ENCODE results near the gene RPS8.
A peak's percentile ranks its signal among the peaks of the same experiment; 100 is the strongest.
"Not testable (repeated sequence)": the region's sequence is repeated elsewhere in the genome, so short reads cannot be mapped to it uniquely, and the experiment has no call there.

RPS8 gene

DNA sequence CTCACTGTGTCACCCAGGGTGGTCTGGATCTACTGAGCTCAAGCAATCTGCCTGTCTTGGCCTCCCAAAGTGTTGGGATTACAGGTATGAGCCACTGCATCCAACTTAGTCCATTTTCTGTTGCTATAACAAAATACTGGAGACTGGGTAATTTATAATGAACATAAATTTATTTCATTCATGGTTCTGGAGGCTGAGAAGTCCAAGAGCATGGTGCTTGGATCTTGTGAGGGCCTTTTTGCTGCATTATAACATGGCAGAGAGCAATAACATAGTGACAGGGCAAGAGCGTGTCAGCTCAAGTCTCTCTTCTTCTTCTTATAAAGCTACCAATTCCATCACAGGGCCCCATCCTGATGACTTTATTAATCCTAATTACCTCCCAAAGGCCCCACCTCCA is 39.3 kb upstream of the RPS8 start:
- H2AK5ac ChIP-seq (ENCODE audit: low read length) = no peak overlapping the region
- H2AFZ ChIP-seq (ENCODE audit: insufficient read depth, low read length, poor library complexity) = no peak overlapping the region
- peaks cover 6% of the 10 kb centered on the region for H3K79me2 ChIP-seq (ENCODE audit: control insufficient read depth, insufficient read depth, low read length, poor library complexity)
- no peak overlapping the region for H3K14ac ChIP-seq (ENCODE audit: low read length)
- H4K91ac ChIP-seq (ENCODE audit: low read depth, low read length) = no peak overlapping the region
- no peak overlapping the region for H2BK5ac ChIP-seq (ENCODE audit: low read depth, low read length, poor library complexity)
- H3K79me1 ChIP-seq (ENCODE audit: low read length) = peaks cover 10% of the 10 kb centered on the region
- H3K27ac ChIP-seq (ENCODE audit: low read depth, low read length) = no peak overlapping the region
- H3K27me3 ChIP-seq (ENCODE audit: insufficient read depth, low read length) = no peaks in the 10 kb centered on the region
- no peak overlapping the region for H3K4me3 ChIP-seq (ENCODE audit: low read depth, low read length)
- H3K23ac ChIP-seq (ENCODE audit: low read length) = no peak overlapping the region
- H3K9me3 ChIP-seq (ENCODE audit: insufficient read depth, low read depth, low read length) = peaks cover 5% of the 10 kb centered on the region
- no peak overlapping the region for H3K9ac ChIP-seq (ENCODE audit: low read length)
- H2BK120ac ChIP-seq (ENCODE audit: insufficient read depth, low read length, poor library complexity) = no peak overlapping the region
- WGBS (ENCODE audit: extremely low coverage, insufficient coverage, insufficient read length) = no CpG with 5 or more reads among the region's 1 CpG
- no peak overlapping the region for H3K4ac ChIP-seq (ENCODE audit: low read depth, low read length)
- no peak for DNase-seq
- no peak overlapping the region for H2BK12ac ChIP-seq (ENCODE audit: low read length)
- no peak overlapping the region for H4K12ac ChIP-seq (ENCODE audit: low read depth, low read length)
- no peaks in the 10 kb centered on the region for H3K36me3 ChIP-seq (ENCODE audit: control insufficient read depth in 1 of 2, insufficient read depth in 2 of 2, low read length in 2 of 2)
- no peak overlapping the region for H3K18ac ChIP-seq (ENCODE audit: low read length)
- H4K8ac ChIP-seq (ENCODE audit: low read depth, low read length) = no peak overlapping the region
- H3K4me1 ChIP-seq (ENCODE audit: control insufficient read depth in 1 of 2, insufficient read depth in 2 of 2, low read length in 2 of 2) = peaks cover 3 to 4% of the 10 kb centered on the region in 2 experiments
- no peak overlapping the region for H3K4me2 ChIP-seq (ENCODE audit: low read length)

DNA sequence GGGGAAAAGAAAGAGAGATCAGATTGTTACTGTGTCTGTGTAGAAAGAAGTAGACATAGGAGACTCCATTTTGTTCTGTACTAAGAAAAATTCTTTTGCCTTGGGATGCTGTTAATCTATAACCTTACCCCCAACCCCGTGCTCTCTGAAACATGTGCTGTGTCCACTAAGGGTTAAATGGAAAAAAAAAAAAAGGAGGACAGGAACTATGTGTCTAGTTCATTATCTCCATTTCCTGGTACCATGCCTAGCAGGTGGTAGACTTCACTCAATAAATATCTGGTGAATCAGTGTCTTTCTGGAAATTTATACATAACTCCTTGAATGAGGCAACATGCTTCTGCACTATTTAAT is 36.4 kb upstream of the RPS8 start:
- H3K9ac ChIP-seq (ENCODE audit: low read length); H3K79me1 ChIP-seq (ENCODE audit: low read length); H3K36me3 ChIP-seq (ENCODE audit: control insufficient read depth in 1 of 2, insufficient read depth in 2 of 2, low read length in 2 of 2); H2AK5ac ChIP-seq (ENCODE audit: low read length); H2AFZ ChIP-seq (ENCODE audit: insufficient read depth, low read length, poor library complexity); H3K27me3 ChIP-seq (ENCODE audit: insufficient read depth, low read length); H2BK12ac ChIP-seq (ENCODE audit: low read length); H2BK120ac ChIP-seq (ENCODE audit: insufficient read depth, low read length, poor library complexity); H4K12ac ChIP-seq (ENCODE audit: low read depth, low read length); H3K4ac ChIP-seq (ENCODE audit: low read depth, low read length); H3K4me3 ChIP-seq (ENCODE audit: low read depth, low read length); H3K4me1 ChIP-seq (ENCODE audit: control insufficient read depth in 1 of 2, insufficient read depth in 2 of 2, low read length in 2 of 2); H3K79me2 ChIP-seq (ENCODE audit: control insufficient read depth, insufficient read depth, low read length, poor library complexity); H3K27ac ChIP-seq (ENCODE audit: low read depth, low read length); H3K18ac ChIP-seq (ENCODE audit: low read length); H2BK5ac ChIP-seq (ENCODE audit: low read depth, low read length, poor library complexity); H3K14ac ChIP-seq (ENCODE audit: low read length); H3K9me3 ChIP-seq (ENCODE audit: insufficient read depth, low read depth, low read length); DNase-seq; H3K23ac ChIP-seq (ENCODE audit: low read length): not testable (repeated sequence)
- H4K8ac ChIP-seq (ENCODE audit: low read depth, low read length) = peak overlapping the region; percentile 99
- no CpG with 5 or more reads among the region's 1 CpG for WGBS (ENCODE audit: extremely low coverage, insufficient coverage, insufficient read length)
- peak overlapping the region; percentile 87 for H4K91ac ChIP-seq (ENCODE audit: low read depth, low read length)
- peak overlapping the region; percentile 72 for H3K4me2 ChIP-seq (ENCODE audit: low read length)

DNA sequence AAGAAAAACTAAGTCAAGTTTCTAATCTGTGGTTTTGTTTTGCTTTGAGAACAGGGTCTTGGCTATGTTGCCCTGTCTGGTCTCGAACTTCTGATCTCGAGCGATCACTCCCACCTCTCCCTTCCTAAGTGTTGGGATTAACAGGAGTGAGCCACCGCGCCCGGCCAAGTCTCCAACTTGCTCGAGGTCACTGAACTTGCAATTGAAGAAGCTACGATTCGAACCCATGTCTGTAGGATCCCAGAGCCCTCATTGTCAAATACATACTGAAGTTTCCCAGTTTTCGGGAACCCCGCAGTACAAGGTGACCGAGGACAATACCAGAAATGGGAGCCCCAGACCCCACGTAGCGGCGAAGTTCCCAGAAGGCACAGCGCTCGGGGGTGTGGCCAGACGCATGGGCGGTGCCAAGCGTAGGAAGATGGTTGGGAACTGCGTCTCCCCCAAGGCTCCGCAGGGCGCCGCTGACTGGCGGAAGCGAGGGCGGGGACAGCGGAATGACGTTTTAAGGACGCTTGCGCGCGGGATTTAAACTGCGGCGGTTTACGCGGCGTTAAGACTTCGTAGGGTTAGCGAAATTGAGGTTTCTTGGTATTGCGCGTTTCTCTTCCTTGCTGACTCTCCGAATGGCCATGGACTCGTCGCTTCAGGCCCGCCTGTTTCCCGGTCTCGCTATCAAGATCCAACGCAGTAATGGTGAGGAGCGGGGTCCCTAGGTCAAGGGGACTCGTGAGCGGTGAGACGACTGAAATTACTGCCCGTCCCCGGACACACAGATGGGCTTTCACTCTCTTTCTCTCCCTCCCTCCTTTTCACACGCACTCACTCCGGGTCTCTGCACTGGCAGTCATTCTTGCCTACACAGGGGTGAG is 35.8 kb upstream of the RPS8 start, which contains the start of gene KIF2C:
KIF2C (plus strand) TSS at position 531 of the 872 bp plus-strand sequence; CDS start at position 627, 96 bp downstream.
- no peaks in the 10 kb centered on the region for H3K27me3 ChIP-seq (ENCODE audit: insufficient read depth, low read length)
- H3K4me2 ChIP-seq (ENCODE audit: low read length) = peak within 1 kb of the TSS; percentile 96
- peak within 1 kb of the TSS; percentile 85 for H3K9ac ChIP-seq (ENCODE audit: low read length)
- H3K23ac ChIP-seq (ENCODE audit: low read length) = no peak within 1 kb of the TSS
- DNase-seq = peak; percentile 98
- no peak within 1 kb of the TSS for H2AK5ac ChIP-seq (ENCODE audit: low read length)
- H3K18ac ChIP-seq (ENCODE audit: low read length) = peak within 1 kb of the TSS; percentile 91
- peak within 1 kb of the TSS; percentile 87 for H3K4me3 ChIP-seq (ENCODE audit: low read depth, low read length)
- H3K79me1 ChIP-seq (ENCODE audit: low read length) = peaks cover 7% of the 10 kb centered on the region
- peak within 1 kb of the TSS; percentile 99 for H4K8ac ChIP-seq (ENCODE audit: low read depth, low read length)
- H4K12ac ChIP-seq (ENCODE audit: low read depth, low read length) = peak within 1 kb of the TSS; percentile 85
- peak within 1 kb of the TSS; percentile 94 for H2AFZ ChIP-seq (ENCODE audit: insufficient read depth, low read length, poor library complexity)
- H3K4ac ChIP-seq (ENCODE audit: low read depth, low read length) = peak within 1 kb of the TSS; percentile 82
- peaks cover 5% of the 10 kb centered on the region for H3K9me3 ChIP-seq (ENCODE audit: insufficient read depth, low read depth, low read length)
- WGBS (ENCODE audit: extremely low coverage, insufficient coverage, insufficient read length) = no CpG with 5 or more reads among the region's 57 CpGs
- H3K4me1 ChIP-seq (ENCODE audit: control insufficient read depth in 1 of 2, insufficient read depth in 2 of 2, low read length in 2 of 2) = peaks cover 3 to 4% of the 10 kb centered on the region in 2 experiments
- peaks cover 7% of the 10 kb centered on the region for H3K79me2 ChIP-seq (ENCODE audit: control insufficient read depth, insufficient read depth, low read length, poor library complexity)
- peak within 1 kb of the TSS; percentile 53 for H2BK12ac ChIP-seq (ENCODE audit: low read length)
- peak within 1 kb of the TSS; percentile 24 for H2BK120ac ChIP-seq (ENCODE audit: insufficient read depth, low read length, poor library complexity)
- H3K14ac ChIP-seq (ENCODE audit: low read length) = peak within 1 kb of the TSS; percentile 95
- H2BK5ac ChIP-seq (ENCODE audit: low read depth, low read length, poor library complexity) = peak within 1 kb of the TSS; percentile 88
- H4K91ac ChIP-seq (ENCODE audit: low read depth, low read length) = peak within 1 kb of the TSS; percentile 87
- peaks cover 8 to 14% of the 10 kb centered on the region in 2 experiments for H3K36me3 ChIP-seq (ENCODE audit: control insufficient read depth in 1 of 2, insufficient read depth in 2 of 2, low read length in 2 of 2)
- peak within 1 kb of the TSS; percentile 43 for H3K27ac ChIP-seq (ENCODE audit: low read depth, low read length)

DNA sequence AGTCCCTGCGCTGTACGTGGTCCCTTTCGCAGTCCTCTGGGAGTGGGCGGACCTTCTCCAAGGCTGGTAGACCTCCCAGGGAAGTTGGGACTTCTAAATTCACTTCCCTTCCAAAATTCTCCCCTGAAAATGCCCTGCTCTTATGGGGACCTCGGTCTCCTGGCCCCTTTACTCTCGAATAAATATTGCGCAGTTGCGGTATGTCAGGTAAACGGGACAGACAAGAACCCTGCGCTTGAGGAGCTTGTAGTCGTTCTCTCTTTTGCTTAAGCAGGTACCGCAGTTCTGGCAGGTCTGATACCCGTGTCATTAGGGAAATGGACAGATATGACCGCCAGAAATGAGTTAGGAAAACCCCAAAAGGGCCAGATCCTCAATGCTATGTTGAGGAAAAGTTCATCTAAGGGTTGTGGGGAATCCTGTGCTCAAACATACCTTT is 35.1 kb upstream of the RPS8 start:
- Histone ChIP-seq H3K4me1 (ENCODE audit: control insufficient read depth in 1 of 2, insufficient read depth in 2 of 2, low read length in 2 of 2) (peaks cover 2 to 3% of the 10 kb centered on the region in 2 experiments), H2BK120ac (ENCODE audit: insufficient read depth, low read length, poor library complexity) (peak overlapping the region; percentile 24), H3K27me3 (ENCODE audit: insufficient read depth, low read length) (no peaks in the 10 kb centered on the region), H3K4me2 (ENCODE audit: low read length) (peak overlapping the region; percentile 96), H3K4me3 (ENCODE audit: low read depth, low read length) (peak overlapping the region; percentile 87), H2AK5ac (ENCODE audit: low read length) (no peak overlapping the region), H3K9me3 (ENCODE audit: insufficient read depth, low read depth, low read length) (peaks cover 3% of the 10 kb centered on the region), H3K9ac (ENCODE audit: low read length) (peak overlapping the region; percentile 85), H3K14ac (ENCODE audit: low read length) (peak overlapping the region; percentile 42), H3K4ac (ENCODE audit: low read depth, low read length) (peak overlapping the region; percentile 82), H2BK12ac (ENCODE audit: low read length) (no peak overlapping the region), H4K12ac (ENCODE audit: low read depth, low read length) (peak overlapping the region; percentile 34), H4K8ac (ENCODE audit: low read depth, low read length) (peak overlapping the region; percentile 77), H2BK5ac (ENCODE audit: low read depth, low read length, poor library complexity) (peak overlapping the region; percentile 88), H3K27ac (ENCODE audit: low read depth, low read length) (no peak overlapping the region), H3K79me2 (ENCODE audit: control insufficient read depth, insufficient read depth, low read length, poor library complexity) (peaks cover 7% of the 10 kb centered on the region), H4K91ac (ENCODE audit: low read depth, low read length) (peak overlapping the region; percentile 59), H3K36me3 (ENCODE audit: control insufficient read depth in 1 of 2, insufficient read depth in 2 of 2, low read length in 2 of 2) (peaks cover 10 to 16% of the 10 kb centered on the region in 2 experiments), H3K79me1 (ENCODE audit: low read length) (peaks cover 7% of the 10 kb centered on the region), H2AFZ (ENCODE audit: insufficient read depth, low read length, poor library complexity) (peak overlapping the region; percentile 94), H3K18ac (ENCODE audit: low read length) (peak overlapping the region; percentile 66), H3K23ac (ENCODE audit: low read length) (no peak overlapping the region)
- no peak for DNase-seq
- WGBS (ENCODE audit: extremely low coverage, insufficient coverage, insufficient read length) = no CpG with 5 or more reads among the region's 14 CpGs
